GM12891 (cell line): ENCODE results near the gene HECTD2.

ENCODE experiments used
- PAX5 ChIP-seq: IDR thresholded peaks from 2 replicates; pipeline ENCODE4 v1.6.1; 2011; ENCODE audit warnings: low read length, moderate library complexity, mild to moderate bottlenecking; ENCODE audit not compliant: insufficient read depth, severe bottlenecking
- POLR2A ChIP-seq: IDR thresholded peaks from 2 replicates; pipeline ENCODE4 v1.6.1; 2011; ENCODE audit warnings: low read depth, low read length, control low read depth
- POLR2AphosphoS5 ChIP-seq: IDR thresholded peaks from 2 replicates; pipeline ENCODE4 v1.6.1; 2011; ENCODE audit warnings: low read depth, low read length, control low read depth
- POU2F2 ChIP-seq: IDR thresholded peaks from 2 replicates; pipeline ENCODE4 v1.6.1; 2011; ENCODE audit warnings: low read depth, mild to moderate bottlenecking, control low read depth, low read length, moderate library complexity
- SPI1 ChIP-seq: IDR thresholded peaks from 2 replicates; pipeline ENCODE4 v1.6.1; 2011; ENCODE audit warnings: low read depth, low read length, control low read depth
- TAF1 ChIP-seq: IDR thresholded peaks from 2 replicates; pipeline ENCODE4 v1.6.1; 2011; ENCODE audit warnings: low read depth, low read length, control low read depth

- no peak for TF ChIP-seq POLR2A
- TF ChIP-seq POLR2AphosphoS5: no peak
- no peak for TF ChIP-seq TAF1
- TF ChIP-seq SPI1: no peak
- TF ChIP-seq PAX5: no peak
- TF ChIP-seq POU2F2: no peak
Observed at GRCh38 chr10:91521439-91521838, 111.3 kb downstream of the HECTD2 start.
